ENCODE results near the gene COL9A2. TPM values are rescaled to one million over a fixed set of nuclear protein-coding genes. Genes with fewer than 3 reads are reported as not detected.

COL9A2 gene
- total RNA-seq, 1 donor from 2014 or later: 48.1 TPM

DNA sequence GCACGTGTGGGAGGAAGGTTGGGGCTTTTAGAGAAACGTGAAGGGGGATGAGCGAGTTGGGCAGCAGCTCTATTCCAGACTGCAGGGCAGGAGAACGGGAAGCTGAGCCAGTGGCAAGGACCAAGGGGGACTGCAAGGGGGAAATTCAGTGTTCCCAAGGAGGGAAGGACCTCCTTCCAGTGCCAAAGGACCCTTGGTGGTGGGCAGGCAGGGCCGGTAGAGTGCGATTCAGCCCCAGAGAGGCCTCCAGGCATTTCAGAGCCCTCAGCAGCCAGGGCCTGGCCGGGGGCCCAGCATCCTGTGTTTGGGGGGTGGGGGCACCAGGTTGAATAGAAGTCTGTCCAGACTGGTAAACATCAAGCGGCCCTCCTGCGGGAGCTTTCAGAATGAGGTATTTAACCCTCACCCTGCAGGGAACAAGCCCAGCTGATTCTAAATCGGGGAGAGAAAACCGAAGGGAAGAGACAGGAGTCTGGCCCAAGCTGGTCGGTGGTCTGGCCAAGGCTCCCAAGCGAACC lies 2.3 kb downstream of the COL9A2 start:
- Mint-ChIP-seq H3K36me3 (ENCODE audit: insufficient read depth) (no peaks in the 10 kb centered on the region), H3K27ac (peak overlapping the region; percentile 46), H3K27me3 (peaks cover 29% of the 10 kb centered on the region), H3K9me3 (ENCODE audit: low read depth) (no peaks in the 10 kb centered on the region), H3K4me1 (ENCODE audit: low read depth) (peaks cover 12% of the 10 kb centered on the region), H3K4me3 (ENCODE audit: low read depth) (peak overlapping the region; percentile 53)
- TF ChIP-seq, protein P1, sequence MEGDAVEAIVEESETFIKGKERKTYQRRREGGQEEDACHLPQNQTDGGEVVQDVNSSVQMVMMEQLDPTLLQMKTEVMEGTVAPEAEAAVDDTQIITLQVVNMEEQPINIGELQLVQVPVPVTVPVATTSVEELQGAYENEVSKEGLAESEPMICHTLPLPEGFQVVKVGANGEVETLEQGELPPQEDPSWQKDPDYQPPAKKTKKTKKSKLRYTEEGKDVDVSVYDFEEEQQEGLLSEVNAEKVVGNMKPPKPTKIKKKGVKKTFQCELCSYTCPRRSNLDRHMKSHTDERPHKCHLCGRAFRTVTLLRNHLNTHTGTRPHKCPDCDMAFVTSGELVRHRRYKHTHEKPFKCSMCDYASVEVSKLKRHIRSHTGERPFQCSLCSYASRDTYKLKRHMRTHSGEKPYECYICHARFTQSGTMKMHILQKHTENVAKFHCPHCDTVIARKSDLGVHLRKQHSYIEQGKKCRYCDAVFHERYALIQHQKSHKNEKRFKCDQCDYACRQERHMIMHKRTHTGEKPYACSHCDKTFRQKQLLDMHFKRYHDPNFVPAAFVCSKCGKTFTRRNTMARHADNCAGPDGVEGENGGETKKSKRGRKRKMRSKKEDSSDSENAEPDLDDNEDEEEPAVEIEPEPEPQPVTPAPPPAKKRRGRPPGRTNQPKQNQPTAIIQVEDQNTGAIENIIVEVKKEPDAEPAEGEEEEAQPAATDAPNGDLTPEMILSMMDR (IDR thresholded peaks at IDR 0.05; ENCODE audit: unreplicated experiment): no peak
- DNase-seq (ENCODE audit: low spot score, unreplicated experiment): no peak

DNA sequence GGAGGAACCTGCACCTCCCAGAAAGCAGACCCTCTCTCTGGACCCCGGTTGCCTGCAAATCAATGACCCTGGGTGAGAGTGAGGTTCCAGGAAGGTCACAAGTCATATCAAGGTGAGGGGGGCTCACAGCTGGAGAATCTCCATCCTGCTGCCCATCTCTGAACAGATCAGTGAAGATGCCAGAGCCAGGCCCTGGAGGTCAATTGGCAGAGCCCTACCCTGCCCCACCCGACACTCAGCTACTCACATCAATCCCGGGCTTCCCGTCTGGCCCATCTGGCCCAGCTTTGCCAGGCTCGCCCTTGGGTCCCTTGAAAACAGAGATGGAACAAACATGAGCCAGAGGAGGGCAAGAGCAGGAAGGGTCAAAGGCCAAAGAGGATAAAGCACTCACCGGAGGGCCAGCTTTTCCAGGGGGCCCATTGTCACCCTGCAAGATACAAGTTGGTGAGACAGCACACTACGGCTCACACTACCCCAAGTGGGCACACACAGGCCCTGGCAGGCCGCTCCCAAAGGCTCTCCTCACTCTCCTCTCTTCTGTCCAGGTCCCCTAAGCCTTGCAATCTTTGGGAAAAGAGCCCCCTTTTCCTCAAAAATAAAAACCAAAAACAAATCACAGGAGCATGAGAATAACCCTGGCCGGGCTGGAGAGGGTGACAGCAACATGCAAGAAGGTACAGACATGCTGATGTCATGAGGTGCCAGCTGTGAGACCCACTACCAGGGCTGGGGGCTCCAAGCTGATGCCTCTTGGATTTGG lies 2.9 kb downstream of the COL9A2 start:
- no peaks in the 10 kb centered on the region for H3K9me3 Mint-ChIP-seq (ENCODE audit: low read depth)
- TF ChIP-seq, protein P1 (IDR thresholded peaks at IDR 0.05; ENCODE audit: unreplicated experiment): no peak
- no peaks in the 10 kb centered on the region for H3K36me3 Mint-ChIP-seq (ENCODE audit: insufficient read depth)
- H3K4me3 Mint-ChIP-seq (ENCODE audit: low read depth): peak overlapping the region; percentile 37
- H3K27me3 Mint-ChIP-seq: peaks cover 26% of the 10 kb centered on the region
- no peak for DNase-seq (ENCODE audit: low spot score, unreplicated experiment)
- H3K4me1 Mint-ChIP-seq (ENCODE audit: low read depth): peaks cover 12% of the 10 kb centered on the region
- no peak overlapping the region for H3K27ac Mint-ChIP-seq

DNA sequence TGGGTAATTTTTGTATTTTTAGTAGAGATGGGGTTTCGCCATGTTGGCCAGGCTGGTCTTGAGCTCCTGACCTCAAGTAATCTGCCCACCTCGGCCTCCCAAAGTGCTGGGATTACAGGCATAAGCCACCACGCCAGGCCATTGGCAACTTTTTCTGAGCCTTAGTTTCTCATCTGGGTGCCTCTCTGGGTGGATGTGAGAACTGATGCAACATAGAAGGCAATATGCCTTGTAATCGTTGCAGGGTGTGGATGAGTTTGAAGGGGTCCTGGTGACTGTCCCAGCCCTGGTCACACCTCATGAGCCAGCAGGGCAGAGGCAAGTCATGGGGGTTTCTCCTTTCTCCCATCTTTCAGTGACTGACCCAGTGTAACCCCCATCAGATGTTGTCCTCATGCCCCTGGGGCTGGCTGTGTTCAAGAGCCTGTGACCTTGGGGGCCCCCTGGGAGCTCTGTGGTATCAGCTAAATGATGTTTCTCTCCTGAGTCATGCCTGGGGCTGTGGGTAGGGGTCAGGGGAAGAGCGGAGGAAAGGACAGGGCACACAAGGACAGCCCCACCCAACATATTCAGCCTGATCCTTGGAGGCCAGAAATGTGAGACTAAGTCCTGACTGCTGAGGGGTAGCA lies 3.6 kb downstream of the COL9A2 start:
- no peaks in the 10 kb centered on the region for H3K9me3 Mint-ChIP-seq (ENCODE audit: low read depth)
- no peaks in the 10 kb centered on the region for H3K36me3 Mint-ChIP-seq (ENCODE audit: insufficient read depth)
- H3K4me1 Mint-ChIP-seq (ENCODE audit: low read depth): peaks cover 12% of the 10 kb centered on the region
- H3K4me3 Mint-ChIP-seq (ENCODE audit: low read depth): no peak overlapping the region
- peaks cover 19% of the 10 kb centered on the region for H3K27me3 Mint-ChIP-seq
- no peak for DNase-seq (ENCODE audit: low spot score, unreplicated experiment)
- TF ChIP-seq, protein P1 (IDR thresholded peaks at IDR 0.05; ENCODE audit: unreplicated experiment): no peak
- H3K27ac Mint-ChIP-seq: no peak overlapping the region

DNA sequence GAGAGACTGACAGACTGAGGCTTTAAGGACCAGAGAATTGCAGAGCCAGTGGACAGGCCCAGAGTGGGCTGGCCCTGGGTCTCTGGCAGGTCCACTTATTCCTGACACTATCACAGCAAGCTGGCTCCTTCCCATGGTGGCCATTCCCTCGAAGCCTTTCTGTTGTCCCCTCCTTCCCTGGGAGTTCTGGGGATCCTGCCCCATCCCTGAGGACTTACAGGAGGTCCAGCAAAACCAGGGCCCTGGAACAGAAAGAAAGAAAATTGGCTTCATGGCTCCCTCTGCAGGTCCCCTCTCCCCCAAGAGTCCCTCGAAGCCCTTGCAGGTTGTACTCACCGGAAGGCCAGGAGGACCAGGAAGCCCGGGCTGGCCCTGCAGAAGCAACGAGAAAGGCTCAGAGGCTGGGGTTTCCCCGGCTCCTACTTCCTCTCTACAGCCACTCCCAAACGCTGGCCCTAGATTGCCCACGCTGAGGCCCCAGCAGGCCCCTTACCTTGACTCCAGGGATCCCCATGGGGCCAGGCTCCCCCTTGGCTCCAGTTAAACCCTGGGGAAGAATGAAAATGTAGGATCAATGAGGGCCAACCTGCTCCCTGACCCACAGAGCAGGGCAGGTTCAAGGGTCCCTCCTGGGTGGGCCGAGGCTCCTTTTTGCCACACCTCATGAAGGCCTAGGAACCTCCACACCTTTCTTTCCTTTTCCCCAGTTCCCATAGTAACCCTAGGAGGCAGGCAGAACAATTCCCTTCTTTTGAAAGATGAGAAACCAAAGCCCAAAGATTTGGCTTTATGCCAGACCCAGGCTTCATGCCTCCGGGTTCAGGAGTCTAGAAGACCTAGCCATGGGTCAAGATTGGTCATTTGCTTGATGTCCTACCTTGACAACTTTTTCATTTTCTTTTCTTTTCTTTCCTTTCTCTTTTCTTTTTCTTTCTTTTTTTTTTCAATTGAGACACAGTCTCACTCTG lies 4.6 kb downstream of the COL9A2 start:
- Mint-ChIP-seq H3K36me3 (ENCODE audit: insufficient read depth) (no peaks in the 10 kb centered on the region), H3K9me3 (ENCODE audit: low read depth) (no peaks in the 10 kb centered on the region), H3K4me3 (ENCODE audit: low read depth) (no peak overlapping the region), H3K27me3 (peaks cover 13% of the 10 kb centered on the region), H3K4me1 (ENCODE audit: low read depth) (peaks cover 8% of the 10 kb centered on the region), H3K27ac (no peak overlapping the region)
- no peak for DNase-seq (ENCODE audit: low spot score, unreplicated experiment)
- TF ChIP-seq, protein P1 (IDR thresholded peaks at IDR 0.05; ENCODE audit: unreplicated experiment): no peak

DNA sequence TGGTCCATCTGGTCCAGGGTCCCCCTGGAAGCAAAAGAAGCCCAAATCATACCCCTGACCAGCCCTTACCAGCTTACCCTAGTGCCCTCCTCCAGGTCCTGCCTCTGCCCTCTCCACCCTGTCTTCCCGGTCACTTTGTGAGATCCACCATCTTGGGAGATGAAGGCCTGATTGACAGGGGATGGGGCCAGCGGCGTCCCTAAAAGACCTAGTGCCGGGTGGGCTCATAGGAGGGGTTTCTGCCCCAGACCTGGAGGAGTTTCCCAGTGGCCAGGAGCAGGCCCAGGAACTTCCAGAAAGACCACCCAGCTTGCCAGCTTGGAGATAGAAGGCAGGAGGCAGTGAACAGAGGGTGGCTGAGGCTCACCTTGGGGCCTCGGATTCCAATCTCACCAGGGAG lies 5.4 kb downstream of the COL9A2 start:
- DNase-seq (ENCODE audit: low spot score, unreplicated experiment): no peak
- Mint-ChIP-seq H3K36me3 (ENCODE audit: insufficient read depth) (no peaks in the 10 kb centered on the region), H3K27ac (no peak overlapping the region), H3K27me3 (peaks cover 11% of the 10 kb centered on the region), H3K4me1 (ENCODE audit: low read depth) (peaks cover 7% of the 10 kb centered on the region), H3K4me3 (ENCODE audit: low read depth) (no peak overlapping the region), H3K9me3 (ENCODE audit: low read depth) (no peaks in the 10 kb centered on the region)
- TF ChIP-seq, protein P1 (IDR thresholded peaks at IDR 0.05; ENCODE audit: unreplicated experiment): no peak

Measured in progenitor cell of endocrine pancreas (in vitro differentiated cells).